IPS-18a (cell line): ENCODE results near the gene MAPK10.

Experiments used
- H3K27ac ChIP-seq: one replicate; pipeline ENCODE4 v1.5.1; 2013; ENCODE audit warnings: low read length
- H3K27me3 ChIP-seq: one replicate; pipeline ENCODE4 v1.6.1; 2013; ENCODE audit warnings: mild to moderate bottlenecking, low read length; ENCODE audit not compliant: control insufficient read depth, insufficient read depth
- H3K36me3 ChIP-seq: one replicate; pipeline ENCODE4 v1.6.1; 2013; ENCODE audit warnings: low read depth, low read length; ENCODE audit not compliant: control insufficient read depth
- H3K4me1 ChIP-seq: one replicate; pipeline ENCODE4 v1.6.1; 2013; ENCODE audit warnings: low read depth, low read length; ENCODE audit not compliant: control insufficient read depth
- H3K4me3 ChIP-seq: one replicate; pipeline ENCODE4 v1.5.1; 2013; ENCODE audit warnings: low read length
- H3K9ac ChIP-seq: one replicate; pipeline ENCODE4 v1.6.1; 2013; ENCODE audit warnings: mild to moderate bottlenecking, low read length, moderate library complexity
- H3K9me3 ChIP-seq: one replicate; pipeline ENCODE4 v1.6.1; 2013; ENCODE audit warnings: low read depth, low read length; ENCODE audit not compliant: control insufficient read depth

The MAPK10 gene

GRCh38 chr4:86376850-86377249 is 17.0 kb upstream of the MAPK10 start:
- Histone ChIP-seq H3K27me3 (no peaks in the 10 kb centered on the region), H3K9ac (no peak overlapping the region), H3K4me1 (no peaks in the 10 kb centered on the region), H3K4me3 (no peak overlapping the region), H3K27ac (no peak overlapping the region), H3K9me3 (peaks cover 8% of the 10 kb centered on the region), H3K36me3 (no peaks in the 10 kb centered on the region)

GRCh38 chr4:86368433-86368832 is 8.6 kb upstream of the MAPK10 start:
- Histone ChIP-seq H3K4me3 (no peak overlapping the region), H3K27ac (no peak overlapping the region), H3K9ac (no peak overlapping the region), H3K36me3 (no peaks in the 10 kb centered on the region), H3K9me3 (no peaks in the 10 kb centered on the region), H3K4me1 (peaks cover 4% of the 10 kb centered on the region), H3K27me3 (no peaks in the 10 kb centered on the region)

- H3K9ac ChIP-seq = no peak overlapping the region
- H3K4me1 ChIP-seq = peaks cover 4% of the 10 kb centered on the region
- no peaks in the 10 kb centered on the region for H3K36me3 ChIP-seq
- no peak overlapping the region for H3K4me3 ChIP-seq
- no peaks in the 10 kb centered on the region for H3K9me3 ChIP-seq
- no peak overlapping the region for H3K27ac ChIP-seq
- H3K27me3 ChIP-seq = no peaks in the 10 kb centered on the region
Measured at GRCh38 chr4:86367577-86367976, 7.7 kb upstream of the MAPK10 start.

- H3K9me3 ChIP-seq = no peaks in the 10 kb centered on the region
- H3K9ac ChIP-seq = no peak overlapping the region
- no peak overlapping the region for H3K4me3 ChIP-seq
- H3K27ac ChIP-seq = no peak overlapping the region
- no peaks in the 10 kb centered on the region for H3K36me3 ChIP-seq
- H3K4me1 ChIP-seq = peaks cover 4% of the 10 kb centered on the region
- no peaks in the 10 kb centered on the region for H3K27me3 ChIP-seq
Measured at GRCh38 chr4:86366920-86367319, 7.1 kb upstream of the MAPK10 start.

GRCh38 chr4:86362510-86362909 is 2.7 kb upstream of the MAPK10 start:
- H3K4me3 ChIP-seq = no peak overlapping the region
- H3K27me3 ChIP-seq = no peaks in the 10 kb centered on the region
- no peak overlapping the region for H3K27ac ChIP-seq
- H3K9ac ChIP-seq = no peak overlapping the region
- H3K36me3 ChIP-seq = no peaks in the 10 kb centered on the region
- H3K4me1 ChIP-seq = peaks cover 26% of the 10 kb centered on the region
- no peaks in the 10 kb centered on the region for H3K9me3 ChIP-seq

- H3K27ac ChIP-seq = no peak overlapping the region
- peak overlapping the region; percentile 45 for H3K4me3 ChIP-seq
Measured at GRCh38 chr4:86358257-86358656, 1.6 kb downstream of the MAPK10 start.

GRCh38 chr4:86357608-86358007 is 2.2 kb downstream of the MAPK10 start:
- Histone ChIP-seq H3K27ac (no peak overlapping the region), H3K4me1 (peaks cover 34% of the 10 kb centered on the region), H3K9me3 (no peaks in the 10 kb centered on the region), H3K4me3 (no peak overlapping the region), H3K9ac (no peak overlapping the region), H3K27me3 (no peaks in the 10 kb centered on the region), H3K36me3 (no peaks in the 10 kb centered on the region)

More at GRCh38 chr4:86358257-86358656, 1.6 kb downstream of the MAPK10 start:
- Histone ChIP-seq H3K9me3 (no peaks in the 10 kb centered on the region), H3K4me1 (peaks cover 32% of the 10 kb centered on the region), H3K27me3 (no peaks in the 10 kb centered on the region), H3K36me3 (no peaks in the 10 kb centered on the region), H3K9ac (peak overlapping the region; percentile 35)

GRCh38 chr4:86356425-86357210 is 3.2 kb downstream of the MAPK10 start:
- Histone ChIP-seq H3K4me1 (peaks cover 38% of the 10 kb centered on the region), H3K9ac (no peak overlapping the region), H3K27me3 (no peaks in the 10 kb centered on the region), H3K36me3 (no peaks in the 10 kb centered on the region), H3K4me3 (no peak overlapping the region), H3K27ac (no peak overlapping the region), H3K9me3 (no peaks in the 10 kb centered on the region)

- no peak overlapping the region for H3K4me3 ChIP-seq
- H3K9ac ChIP-seq = no peak overlapping the region
- no peak overlapping the region for H3K27ac ChIP-seq
- no peaks in the 10 kb centered on the region for H3K27me3 ChIP-seq
- H3K9me3 ChIP-seq = no peaks in the 10 kb centered on the region
- peaks cover 28% of the 10 kb centered on the region for H3K4me1 ChIP-seq
- no peaks in the 10 kb centered on the region for H3K36me3 ChIP-seq
Measured at GRCh38 chr4:86354390-86354789, 5.5 kb downstream of the MAPK10 start.

- Histone ChIP-seq H3K36me3 (no peaks in the 10 kb centered on the region), H3K4me1 (peaks cover 8% of the 10 kb centered on the region), H3K27me3 (no peaks in the 10 kb centered on the region), H3K9ac (no peak overlapping the region), H3K9me3 (no peaks in the 10 kb centered on the region), H3K4me3 (no peak overlapping the region), H3K27ac (no peak overlapping the region)
Measured at GRCh38 chr4:86346320-86346719, 13.5 kb downstream of the MAPK10 start.

GRCh38 chr4:86344127-86344526 is 15.7 kb downstream of the MAPK10 start:
- Histone ChIP-seq H3K4me3 (no peak overlapping the region), H3K4me1 (peaks cover 10% of the 10 kb centered on the region), H3K9ac (no peak overlapping the region), H3K27me3 (no peaks in the 10 kb centered on the region), H3K9me3 (no peaks in the 10 kb centered on the region), H3K36me3 (no peaks in the 10 kb centered on the region), H3K27ac (no peak overlapping the region)

- Histone ChIP-seq H3K36me3 (no peaks in the 10 kb centered on the region), H3K9ac (no peak overlapping the region), H3K4me1 (peaks cover 2% of the 10 kb centered on the region), H3K27ac (no peak overlapping the region), H3K9me3 (no peaks in the 10 kb centered on the region), H3K4me3 (no peak overlapping the region), H3K27me3 (no peaks in the 10 kb centered on the region)
Measured at GRCh38 chr4:86338989-86339388, 20.9 kb downstream of the MAPK10 start.
